A673 (cell line): ENCODE data around the gene ALB. TPM values are rescaled to one million over a fixed set of nuclear protein-coding genes. Genes with fewer than 3 reads are reported as not detected.

Experiments used
- BruUV-seq: library from RNA; stranded (reverse); fragments of 400-500 nt; replicated peaks from 2 replicates; lab custom pipeline; 2021; lab: Mats Ljungman, UMichigan
- CTCF ChIA-PET: fragments of 300-600 bp; sonication (Branson Sonifier 250); formaldehyde crosslinking; loops from one replicate; lab custom pipeline; 2022; ENCODE audit warnings: antibody characterized with exemption; lab: Charles Lee
- POLR2A ChIA-PET: fragments of 300-600 bp; sonication (Branson Sonifier 250); formaldehyde crosslinking; loops from one replicate; lab custom pipeline; 2022; ENCODE audit warnings: antibody characterized with exemption; ENCODE audit not compliant: low non-redundant PET; lab: Charles Lee
- DNase-seq: peaks from one replicate; pipeline ENCODE4 v3.0.0-alpha.2; 2015; ENCODE audit warnings: low spot score
- H3K27ac ChIP-seq: fragments of 200-600 bp; sonication (generic); 2 replicates; pipeline ENCODE4 v1.5.1; 2016; ENCODE audit warnings: mixed run types, low read depth, mild to moderate bottlenecking, mixed read lengths, antibody characterized with exemption, low read length; ENCODE audit not compliant: poor library complexity, severe bottlenecking
- H3K27me3 ChIP-seq: fragments of 200-600 bp; sonication (generic); replicated peaks from 2 replicates; pipeline ENCODE4 v1.6.1; 2017; ENCODE audit warnings: mixed run types, low read depth, mild to moderate bottlenecking, mixed read lengths, antibody characterized with exemption, low read length; ENCODE audit not compliant: insufficient read depth, poor library complexity
- H3K36me3 ChIP-seq: fragments of 200-600 bp; sonication (generic); 2 replicates; pipeline ENCODE4 v1.6.1; 2016; ENCODE audit warnings: mixed run types, mild to moderate bottlenecking, mixed read lengths, antibody characterized with exemption, low read length; ENCODE audit not compliant: insufficient read depth, poor library complexity, severe bottlenecking
- H3K4me1 ChIP-seq: fragments of 200-600 bp; sonication (generic); 2 replicates; pipeline ENCODE4 v1.6.1; 2017; ENCODE audit warnings: mixed run types, mild to moderate bottlenecking, mixed read lengths, antibody characterized with exemption, low read length; ENCODE audit not compliant: insufficient read depth, poor library complexity, severe bottlenecking
- H3K4me3 ChIP-seq: fragments of 200-600 bp; sonication (generic); 2 replicates; pipeline ENCODE4 v1.5.1; 2016; ENCODE audit warnings: low read depth, mixed run types, mild to moderate bottlenecking, mixed read lengths, low read length; ENCODE audit not compliant: poor library complexity, severe bottlenecking
- H3K9me3 ChIP-seq: fragments of 200-600 bp; sonication (generic); 2 replicates; pipeline ENCODE4 v1.6.1; 2016; ENCODE audit warnings: mixed run types, low read depth, mild to moderate bottlenecking, mixed read lengths, antibody characterized with exemption, low read length; ENCODE audit not compliant: poor library complexity, severe bottlenecking
- CTCF ChIP-seq: fragments of 300-800, 200-600 bp; sonication (generic); conservative IDR thresholded peaks from 2 replicates; pipeline ENCODE4 v1.5.1; 2017; ENCODE audit warnings: low read depth, mild to moderate bottlenecking, antibody characterized with exemption, low read length, moderate library complexity, mixed read lengths
- EZH2 ChIP-seq: fragments of 200-600 bp; sonication (generic); IDR thresholded peaks from 2 replicates; pipeline ENCODE4 v1.6.1; 2017; ENCODE audit warnings: borderline replicate concordance, low read depth, mild to moderate bottlenecking, mixed read lengths, antibody characterized with exemption, low read length; ENCODE audit not compliant: poor library complexity, severe bottlenecking
- intact Hi-C: fragments of 100-400 bp; cut with micrococcal nuclease; formaldehyde crosslinking; loops from one replicate; pipeline ENCODE4 v1.10.0; 2022; ENCODE audit not compliant: unreplicated experiment
- total RNA-seq: library from RNA; stranded (reverse); gene quantifications from 2 replicates; pipeline ENCODE4 v1.2.3, GENCODE V29; 2021

The ALB gene
- total RNA-seq, 1 experiment from 2014 or later, result not detected

DNA sequence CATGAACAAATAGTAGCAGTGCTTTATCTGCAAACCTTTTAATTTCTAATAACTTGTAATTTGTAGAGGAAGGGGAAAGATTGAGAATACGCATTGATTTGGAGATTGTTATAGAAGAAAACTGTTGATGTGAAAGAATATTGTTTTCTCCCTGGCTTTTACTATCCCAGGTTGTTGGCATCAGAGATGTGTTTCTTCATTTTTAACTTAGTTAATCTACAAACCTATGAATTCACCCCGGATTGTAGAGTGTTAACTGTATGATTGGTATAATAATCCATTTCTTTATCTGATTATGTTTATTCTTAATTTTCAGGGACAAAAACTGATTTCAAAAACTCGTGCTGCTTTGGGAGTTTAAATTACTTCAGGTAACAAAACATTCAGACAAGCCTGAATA, 50.8 kb downstream of the ALB start:
- Histone ChIP-seq H3K36me3 (no peaks in the 10 kb centered on the region), H3K27me3 (no peaks in the 10 kb centered on the region), H3K4me3 (no peak overlapping the region), H3K4me1 (peaks cover 14% of the 10 kb centered on the region), H3K9me3 (no peaks in the 10 kb centered on the region), H3K27ac (no peak overlapping the region)
- no TSS peak for BruUV-seq
- POLR2A ChIA-PET, result no interaction called here
- intact Hi-C loops, result no loop called here
- TF ChIP-seq EZH2 (no peak), CTCF (no peak)
- CTCF ChIA-PET, result no interaction called here
- DNase-seq, result no peak

- no peaks in the 10 kb centered on the region for H3K9me3 ChIP-seq
- H3K27ac ChIP-seq, result no peak overlapping the region
- H3K4me1 ChIP-seq, result peaks cover 4% of the 10 kb centered on the region
- TF ChIP-seq EZH2, result no peak
- TF ChIP-seq CTCF, result no peak
- no peaks in the 10 kb centered on the region for H3K27me3 ChIP-seq
- no TSS peak for BruUV-seq
- no peaks in the 10 kb centered on the region for H3K36me3 ChIP-seq
- intact Hi-C loops, result no loop called here
- ChIA-PET CTCF (no interaction called here), POLR2A (no interaction called here)
- no peak overlapping the region for H3K4me3 ChIP-seq
- DNase-seq, result no peak
Observed at GRCh38 chr4:73456177-73457022, 52.3 kb downstream of the ALB start.

DNA sequence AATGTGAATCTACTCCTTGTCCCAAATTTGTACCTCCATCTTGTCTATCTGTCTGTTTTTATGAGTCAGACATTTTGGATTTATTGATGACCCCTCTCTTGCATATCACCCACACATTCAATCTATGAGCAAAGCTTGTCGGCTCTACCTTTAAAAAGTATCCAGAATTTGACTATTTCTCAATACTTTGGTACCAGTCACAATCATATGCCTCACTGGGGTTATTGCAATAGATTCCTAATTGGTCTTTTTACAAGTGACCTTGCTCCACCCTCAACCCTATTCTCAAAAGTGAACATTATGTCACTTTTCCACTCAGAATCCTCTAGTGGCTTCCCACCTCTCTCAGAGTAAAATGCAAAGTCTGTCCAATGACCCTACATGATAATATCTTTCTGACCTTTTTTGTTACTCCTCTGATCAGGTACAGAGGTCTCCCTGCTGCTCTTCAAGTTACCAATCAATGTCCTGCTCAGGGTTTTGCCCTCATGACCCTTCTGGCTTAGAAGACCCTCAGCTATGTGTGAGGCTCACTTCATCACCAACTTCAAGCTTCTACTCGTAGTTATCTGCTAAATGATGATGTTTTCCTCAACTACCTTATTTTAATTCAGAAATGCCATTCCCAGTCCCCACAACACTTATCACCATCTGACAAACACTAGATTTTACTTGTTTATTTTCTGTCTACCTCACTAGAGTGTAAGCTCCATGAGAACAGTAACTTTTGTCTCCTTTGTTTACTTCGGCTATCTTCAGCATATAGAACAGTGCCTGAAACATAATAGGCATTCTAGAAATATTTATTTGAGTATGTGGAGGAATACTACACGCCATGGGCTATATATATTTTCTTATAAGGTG, 54.3 kb downstream of the ALB start:
- H3K27me3 ChIP-seq, result no peaks in the 10 kb centered on the region
- TF ChIP-seq EZH2, result no peak
- no peak for TF ChIP-seq CTCF
- no peaks in the 10 kb centered on the region for H3K9me3 ChIP-seq
- no peaks in the 10 kb centered on the region for H3K36me3 ChIP-seq
- H3K27ac ChIP-seq, result no peak overlapping the region
- intact Hi-C loops, result no loop called here
- no peak overlapping the region for H3K4me3 ChIP-seq
- DNase-seq, result no peak
- ChIA-PET POLR2A (no interaction called here), CTCF (interaction anchor here (0.6 kb wide), 1 partner anchor 268 kb away, joined by 3 read pairs; no protein-coding TSS in a partner anchor)
- no TSS peak for BruUV-seq
- H3K4me1 ChIP-seq, result no peaks in the 10 kb centered on the region
